Ovary (tissue), 9 donors: ENCODE measurements around the gene PLPP6. TPM values are rescaled to one million over a fixed set of nuclear protein-coding genes. Genes with fewer than 3 reads are reported as not detected.

Experiments
- DNase-seq, 5 donors: peaks; one replicate each; pipeline ENCODE4 v3.0.0-alpha.2; 2019 to 2020
- H3K27ac ChIP-seq, 2 donors: fragments of 200-600 bp; one replicate each; pipeline versions ENCODE4 v1.5.1 to v1.8.0; 2019 to 2022
- H3K27me3 ChIP-seq: fragments of 200-600 bp; one replicate; pipeline ENCODE4 v1.8.0; 2022
- H3K36me3 ChIP-seq: fragments of 200-600 bp; sonication (generic); one replicate; pipeline ENCODE4 v1.5.1; 2019
- H3K4me1 ChIP-seq: one replicate; pipeline ENCODE4 v1.8.1; 2013; ENCODE audit warnings: mild to moderate bottlenecking, moderate library complexity; ENCODE audit not compliant: insufficient read depth
- H3K4me3 ChIP-seq: fragments of 200-600 bp; sonication (generic); one replicate; pipeline ENCODE4 v1.5.1; 2017
- H3K9me3 ChIP-seq, 2 donors: fragments of 200-600 bp in 1 of 2; sonication (generic) in 1 of 2; one replicate each; pipeline versions ENCODE4 v1.5.1 to v1.8.1; 2013 to 2019; ENCODE audit warnings: mild to moderate bottlenecking in 1 of 2, moderate library complexity in 1 of 2
- CTCF ChIP-seq, 3 donors: fragments of 450-650 bp in 2 of 3; fragments of 200-600 bp in 1 of 3; IDR thresholded peaks; one replicate each; pipeline versions ENCODE4 v1.5.1 to v1.8.0; 2016 to 2022; ENCODE audit warnings: antibody characterized with exemption in 3 of 3, mild to moderate bottlenecking in 1 of 3
- EP300 ChIP-seq: sonication (generic); formaldehyde crosslinking; IDR thresholded peaks from one replicate; pipeline ENCODE4 v1.6.1; 2017; ENCODE audit warnings: antibody characterized with exemption
- POLR2A ChIP-seq: fragments of 450-650 bp; IDR thresholded peaks from one replicate; pipeline ENCODE4 v1.6.1; 2017; ENCODE audit warnings: antibody characterized with exemption, mild to moderate bottlenecking, moderate library complexity
- WGBS, 3 donors: extraction: QIAGEN DNeasy Blood & Tissue Kit in 1 of 3; methylation state at CpG; one replicate each; pipeline versions ENCODE4 v1.1.5 to v1.1.7; 2013 to 2017; 5-methylcytosine and 5-hydroxymethylcytosine counted together
- intact Hi-C, 4 donors: fragments of 100-400 bp; cut with DNase I; formaldehyde crosslinking; loops; one replicate each; pipeline versions ENCODE4 v1.11.0 to v1.15.1; 2022 to 2023
- polyA plus RNA-seq, 2 donors: library from polyadenylated mRNA; stranded (reverse); fragments of 200-250 nt in 1 of 2; fragments of 350-450 nt in 1 of 2; fragmentation: Illumina TruSeq in 1 of 2; extraction: RNeasy Lipid Tissue Mini Kit (QIAGEN cat#74804) in 1 of 2; gene quantifications; one replicate each; pipeline ENCODE4 v1.2.3, GENCODE V29; 2013 to 2014
- total RNA-seq, 7 donors: library from RNA; depleted of rRNA in 2 of 7; stranded (reverse); fragments of >200 nt in 2 of 7; fragmentation: NEBNext Ultra II Directional in 3 of 7; extraction: Animal tissue kit (Norgen Biotek cat#: 25700) in 3 of 7; gene quantifications; one replicate each; pipeline versions ENCODE4 v1.1.0 to v1.2.4, GENCODE V29; 2016 to 2023
- donor health status: DM: no; HTN: no; CAD: no; lungs with moderate emphysema.
- donor health status: DM: no; HTN: no; CAD: no.
- donor health status: Bipolar disorder and iron deficiency.
- donor health status: DM: yes; HTN: yes; CAD: no.
- donor health status: DM: no; HTN: no; CAD: no.
- donor health status: DM: yes; HTN: yes; CAD: no.

PLPP6 gene
- total and polyA plus RNA-seq, 9 donors: 4.6 to 10.0 (median 5.3) TPM

GRCh38 chr9:4689687-4690104, 27.6 kb downstream of the PLPP6 start:
- 29 to 48% (median 31%) methylated on average over 1 of the region's 1 CpG for WGBS, 3 donors

GRCh38 chr9:4690144-4690543, 28.1 kb downstream of the PLPP6 start:
- Histone ChIP-seq H3K27me3 (no peaks in the 10 kb centered on the region), H3K4me1 (peaks cover 15% of the 10 kb centered on the region), H3K27ac (no peak overlapping the region), H3K9me3 (no peaks in the 10 kb centered on the region), H3K4me3 (no peak overlapping the region), H3K36me3 (no peaks in the 10 kb centered on the region)
- DNase-seq: no peak
- intact Hi-C loops: loop anchor here in 1 of 4 donors (5.0 kb wide), 1 partner anchor 52 kb away; the partner anchor contains the start of gene AK3
- WGBS, 3 donors: 87 to 91% (median 89%) methylated on average over 4 of the region's 4 CpGs
- TF ChIP-seq EP300 (no peak), POLR2A (no peak), CTCF (IDR thresholded peaks at IDR 0.05) (no peak)

More at GRCh38 chr9:4689687-4690104, 27.6 kb downstream of the PLPP6 start:
- H3K9me3 ChIP-seq: no peaks in the 10 kb centered on the region
- no peak overlapping the region for H3K4me3 ChIP-seq
- no peak overlapping the region for H3K27ac ChIP-seq
- H3K4me1 ChIP-seq: peaks cover 16% of the 10 kb centered on the region
- H3K36me3 ChIP-seq: no peaks in the 10 kb centered on the region
- no peak for TF ChIP-seq POLR2A
- no peak for TF ChIP-seq EP300
- TF ChIP-seq CTCF (IDR thresholded peaks at IDR 0.05): no peak
- DNase-seq: no peak
- intact Hi-C loops: loop anchor here in 1 of 4 donors (5.0 kb wide), 1 partner anchor 53 kb away; the partner anchor contains the start of gene AK3
- no peaks in the 10 kb centered on the region for H3K27me3 ChIP-seq

- intact Hi-C loops: loop anchor here in 1 of 4 donors (5.0 kb wide), 1 partner anchor 51 kb away; the partner anchor contains the start of gene AK3
- H3K4me3 ChIP-seq: no peak overlapping the region
- peaks cover 10% of the 10 kb centered on the region for H3K4me1 ChIP-seq
- no peaks in the 10 kb centered on the region for H3K36me3 ChIP-seq
- 69 to 77% (median 70%) methylated on average over 3 of the region's 3 CpGs for WGBS, 3 donors
- TF ChIP-seq EP300: no peak
- TF ChIP-seq POLR2A: no peak
- no peak for TF ChIP-seq CTCF (IDR thresholded peaks at IDR 0.05)
- no peaks in the 10 kb centered on the region for H3K9me3 ChIP-seq
- H3K27me3 ChIP-seq: no peaks in the 10 kb centered on the region
- no peak for DNase-seq
- no peak overlapping the region for H3K27ac ChIP-seq
Observed at GRCh38 chr9:4691795-4692194, 29.7 kb downstream of the PLPP6 start.

- no peak for TF ChIP-seq CTCF (IDR thresholded peaks at IDR 0.05)
- TF ChIP-seq POLR2A: no peak
- TF ChIP-seq EP300: no peak
- Histone ChIP-seq H3K4me1 (peaks cover 2% of the 10 kb centered on the region), H3K9me3 (no peaks in the 10 kb centered on the region), H3K36me3 (no peaks in the 10 kb centered on the region), H3K27me3 (no peaks in the 10 kb centered on the region), H3K27ac (no peak overlapping the region), H3K4me3 (no peak overlapping the region)
- 79 to 82% (median 82%) methylated on average over 3 of the region's 3 CpGs for WGBS, 3 donors
- DNase-seq: no peak
- intact Hi-C loops: no loop called here
Observed at GRCh38 chr9:4700091-4700490, 38.0 kb downstream of the PLPP6 start.
